Mesendoderm (in vitro differentiated cells): Measurements from ENCODE around the gene C1QTNF12.
A peak's percentile ranks its signal among the peaks of the same experiment; 100 is the strongest.

Source experiments
- DNase-seq: peaks from one replicate; pipeline ENCODE4 v3.0.0; 2013
- H2AK5ac ChIP-seq: 2 replicates; pipeline ENCODE4 v1.6.1; 2013; ENCODE audit warnings: low read length, inconsistent platforms
- H2BK120ac ChIP-seq: 2 replicates; pipeline ENCODE4 v1.6.1; 2013; ENCODE audit warnings: low read depth, mild to moderate bottlenecking, low read length, moderate library complexity, mixed read lengths
- H2BK15ac ChIP-seq: replicated peaks from 2 replicates; pipeline ENCODE4 v1.6.1; 2013; ENCODE audit warnings: low read depth, mild to moderate bottlenecking, moderate library complexity
- H2BK5ac ChIP-seq: 2 replicates; pipeline ENCODE4 v1.6.1; 2013; ENCODE audit warnings: low read length, inconsistent platforms
- H3K18ac ChIP-seq: 2 replicates; pipeline ENCODE4 v1.6.1; 2013; ENCODE audit warnings: mild to moderate bottlenecking, low read length, mixed read lengths
- H3K23ac ChIP-seq: one replicate; pipeline ENCODE4 v1.6.1; 2013; ENCODE audit warnings: low read length
- H3K27ac ChIP-seq: 2 replicates; pipeline ENCODE4 v1.5.1; 2013; ENCODE audit warnings: low read depth, mild to moderate bottlenecking, inconsistent platforms, low read length, moderate library complexity
- H3K27me3 ChIP-seq: 2 replicates; pipeline ENCODE4 v1.6.1; 2013; ENCODE audit warnings: low read length, control low read depth, mild to moderate bottlenecking, inconsistent platforms; ENCODE audit not compliant: insufficient read depth, poor library complexity
- H3K36me3 ChIP-seq: 2 replicates; pipeline ENCODE4 v1.6.1; 2013; ENCODE audit warnings: low read length, inconsistent platforms; ENCODE audit not compliant: control insufficient read depth, insufficient read depth
- H3K4ac ChIP-seq: one replicate; pipeline ENCODE4 v1.6.1; 2013; ENCODE audit warnings: low read depth, mild to moderate bottlenecking, low read length, moderate library complexity
- H3K4me1 ChIP-seq: 2 replicates; pipeline ENCODE4 v1.6.1; 2013; ENCODE audit warnings: low read depth, low read length, inconsistent platforms; ENCODE audit not compliant: control insufficient read depth
- H3K4me2 ChIP-seq: 2 replicates; pipeline ENCODE4 v1.6.1; 2013; ENCODE audit warnings: low read length
- H3K4me3 ChIP-seq: 2 replicates; pipeline ENCODE4 v1.5.1; 2013; ENCODE audit warnings: mild to moderate bottlenecking, low read length
- H3K56ac ChIP-seq: one replicate; pipeline ENCODE4 v1.6.1; 2013; ENCODE audit warnings: low read length
- H3K79me1 ChIP-seq: 2 replicates; pipeline ENCODE4 v1.6.1; 2013; ENCODE audit warnings: low read length, inconsistent platforms
- H3K79me2 ChIP-seq: 2 replicates; pipeline ENCODE4 v1.6.1; 2013; ENCODE audit warnings: mild to moderate bottlenecking, low read length; ENCODE audit not compliant: control insufficient read depth, insufficient read depth
- H3K9ac ChIP-seq: 2 replicates; pipeline ENCODE4 v1.6.1; 2013; ENCODE audit warnings: low read length, inconsistent platforms
- H4K5ac ChIP-seq: one replicate; pipeline ENCODE4 v1.6.1; 2013; ENCODE audit warnings: low read length
- H4K8ac ChIP-seq: one replicate; pipeline ENCODE4 v1.6.1; 2013; ENCODE audit warnings: low read depth, mild to moderate bottlenecking, control low read depth, low read length, moderate library complexity
- WGBS: extraction: QIAGEN DNeasy Blood & Tissue Kit; methylation state at CpG from one replicate; pipeline ENCODE4 v1.1.7; 2013; ENCODE audit warnings: low lambda C conversion rate, missing lambda C conversion rate; ENCODE audit not compliant: insufficient coverage; ENCODE audit errors: extremely low coverage; 5-methylcytosine and 5-hydroxymethylcytosine counted together

C1QTNF12 gene

DNA sequence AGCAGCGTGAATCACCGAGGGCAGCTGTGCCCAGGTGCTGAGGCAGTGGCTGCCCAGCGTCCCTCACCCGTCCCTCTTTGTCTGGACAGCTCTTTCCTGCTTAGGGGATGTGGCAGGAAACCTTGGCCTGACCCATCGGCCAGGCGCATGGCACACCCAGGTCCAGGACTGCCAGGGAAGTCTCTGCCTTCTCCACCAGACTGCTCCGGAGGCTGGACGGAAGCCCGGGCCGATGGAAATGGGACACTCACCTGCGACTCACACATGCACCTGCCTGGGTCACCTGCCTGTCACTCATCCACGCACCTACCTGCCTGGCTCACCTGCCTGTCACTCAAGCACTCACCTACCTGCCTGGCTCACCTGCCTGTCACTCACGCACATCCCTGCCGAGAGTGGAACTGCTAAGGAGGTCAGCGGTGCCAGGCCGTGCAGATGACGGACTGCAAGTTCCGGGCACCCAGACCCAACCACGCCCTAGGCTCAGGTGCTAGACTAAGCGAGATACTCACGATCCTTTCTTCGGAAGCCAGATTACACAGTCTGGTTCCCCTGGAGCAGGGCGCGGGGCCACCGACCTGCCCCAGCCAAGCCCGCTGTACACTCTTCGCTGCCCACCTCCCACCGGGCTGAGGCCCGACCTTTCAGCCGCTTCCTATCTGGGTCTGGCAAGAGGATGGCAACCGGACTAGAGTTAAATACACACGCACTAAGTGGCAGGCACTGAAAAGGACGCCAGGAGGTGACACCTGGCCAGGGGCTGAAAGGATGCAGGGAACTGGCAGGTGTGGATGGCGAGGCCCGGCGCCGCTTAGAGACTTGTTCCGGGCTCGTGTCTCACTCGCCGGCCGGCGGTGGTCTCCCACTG is 26.1 kb upstream of the C1QTNF12 start:
- no peak overlapping the region for H4K5ac ChIP-seq
- no peak overlapping the region for H2BK5ac ChIP-seq
- peaks cover 41% of the 10 kb centered on the region for H3K79me2 ChIP-seq
- peaks cover 31% of the 10 kb centered on the region for H3K79me1 ChIP-seq
- peak overlapping the region; percentile 84 for H3K4me2 ChIP-seq
- H3K36me3 ChIP-seq: peaks cover 1% of the 10 kb centered on the region
- H3K4me3 ChIP-seq: peak overlapping the region; percentile 95
- WGBS: no CpG with 5 or more reads among the region's 43 CpGs
- H3K9ac ChIP-seq: peak overlapping the region; percentile 96
- H3K23ac ChIP-seq: peak overlapping the region; percentile 94
- H2BK15ac ChIP-seq: no peak overlapping the region
- H3K4me1 ChIP-seq: peaks cover 5% of the 10 kb centered on the region
- H3K4ac ChIP-seq: no peak overlapping the region
- no peak overlapping the region for H3K18ac ChIP-seq
- no peaks in the 10 kb centered on the region for H3K27me3 ChIP-seq
- no peak overlapping the region for H3K27ac ChIP-seq
- H2AK5ac ChIP-seq: peak overlapping the region; percentile 38
- DNase-seq: no peak
- H3K56ac ChIP-seq: peak overlapping the region; percentile 98
- H2BK120ac ChIP-seq: no peak overlapping the region
- no peak overlapping the region for H4K8ac ChIP-seq

DNA sequence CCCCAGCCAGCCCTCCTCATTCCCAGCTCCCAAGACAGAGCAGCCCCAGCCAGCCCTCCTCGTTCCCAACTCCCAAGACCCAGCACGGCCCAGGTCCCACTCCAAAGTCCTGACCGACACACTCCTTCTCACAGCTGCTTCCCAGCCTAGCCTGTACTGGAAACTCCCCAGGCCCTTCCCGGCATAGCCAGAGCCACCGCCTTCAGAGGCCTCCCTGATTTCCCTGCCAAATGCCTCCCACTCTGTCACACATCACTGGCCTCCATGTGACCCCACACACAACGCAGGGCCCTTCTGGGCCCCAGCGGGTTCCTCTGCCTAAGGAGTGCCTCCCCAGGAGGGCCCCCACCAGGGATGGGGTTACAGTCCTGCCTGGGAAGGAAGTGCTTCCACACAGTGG is 24.3 kb upstream of the C1QTNF12 start:
- Histone ChIP-seq H3K36me3 (peaks cover 1% of the 10 kb centered on the region), H4K8ac (no peak overlapping the region), H3K4ac (no peak overlapping the region), H2BK5ac (no peak overlapping the region), H3K9ac (no peak overlapping the region), H3K4me1 (peaks cover 5% of the 10 kb centered on the region), H3K4me3 (no peak overlapping the region), H3K23ac (no peak overlapping the region), H3K79me2 (peaks cover 41% of the 10 kb centered on the region), H2BK120ac (no peak overlapping the region), H3K56ac (peak overlapping the region; percentile 15), H3K79me1 (peaks cover 33% of the 10 kb centered on the region), H3K27me3 (no peaks in the 10 kb centered on the region), H3K27ac (no peak overlapping the region), H2AK5ac (no peak overlapping the region), H4K5ac (no peak overlapping the region), H3K4me2 (no peak overlapping the region), H3K18ac (no peak overlapping the region), H2BK15ac (no peak overlapping the region)
- no peak for DNase-seq
- WGBS: no CpG with 5 or more reads among the region's 7 CpGs

GRCh38 chr1:1268284-1268682 is 21.8 kb upstream of the C1QTNF12 start:
- no peak overlapping the region for H4K5ac ChIP-seq
- H3K79me1 ChIP-seq: peaks cover 36% of the 10 kb centered on the region
- no peak overlapping the region for H2BK15ac ChIP-seq
- WGBS: no CpG with 5 or more reads among the region's 13 CpGs
- no peaks in the 10 kb centered on the region for H3K27me3 ChIP-seq
- DNase-seq: no peak
- H2BK5ac ChIP-seq: no peak overlapping the region
- H2BK120ac ChIP-seq: no peak overlapping the region
- H3K4me1 ChIP-seq: peaks cover 5% of the 10 kb centered on the region
- no peak overlapping the region for H3K23ac ChIP-seq
- no peak overlapping the region for H3K27ac ChIP-seq
- H3K9ac ChIP-seq: no peak overlapping the region
- peaks cover 1% of the 10 kb centered on the region for H3K36me3 ChIP-seq
- no peak overlapping the region for H3K56ac ChIP-seq
- H3K79me2 ChIP-seq: peaks cover 40% of the 10 kb centered on the region
- no peak overlapping the region for H4K8ac ChIP-seq
- no peak overlapping the region for H3K18ac ChIP-seq
- H3K4ac ChIP-seq: no peak overlapping the region
- H2AK5ac ChIP-seq: no peak overlapping the region
- H3K4me2 ChIP-seq: no peak overlapping the region
- no peak overlapping the region for H3K4me3 ChIP-seq

DNA sequence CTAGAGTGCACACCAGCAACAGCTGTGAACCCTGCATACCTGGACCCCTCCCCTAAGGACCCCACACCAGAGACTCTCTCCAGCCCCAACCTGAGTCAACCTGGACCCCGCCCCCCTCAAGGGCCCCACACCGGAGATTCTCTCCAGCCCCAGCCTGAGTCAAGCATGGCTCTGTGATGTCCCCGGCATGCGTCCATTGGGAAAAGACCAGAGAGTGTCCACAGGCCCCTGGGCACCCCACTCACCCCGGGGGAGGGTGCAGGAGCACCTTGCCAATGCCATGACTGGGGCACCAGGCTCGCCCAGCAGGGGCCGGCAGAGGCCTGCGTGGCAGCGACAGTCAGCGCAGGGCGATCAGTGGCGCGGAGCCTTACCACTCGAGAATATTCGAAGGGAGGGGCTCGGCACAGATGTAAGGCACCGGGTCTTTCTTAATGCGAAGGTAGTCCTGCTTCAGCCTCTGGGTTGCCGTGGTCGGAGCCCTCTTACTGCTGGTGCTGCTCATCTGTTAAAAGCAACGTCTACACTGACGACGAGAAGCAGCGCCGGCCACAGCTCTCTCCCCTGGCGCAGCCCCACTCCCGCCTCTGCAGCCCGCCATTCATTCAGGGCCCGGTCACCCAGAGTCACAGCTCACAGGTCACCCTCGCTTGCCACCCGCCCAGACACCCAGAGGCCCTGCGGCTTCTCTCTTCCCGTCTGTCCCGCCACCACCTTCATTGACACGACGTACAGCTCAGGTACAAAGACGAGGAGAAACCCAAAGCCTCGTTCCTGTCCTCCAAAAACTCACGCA is 21.2 kb upstream of the C1QTNF12 start:
- no peak for DNase-seq
- no peak overlapping the region for H3K4ac ChIP-seq
- no peak overlapping the region for H3K18ac ChIP-seq
- H2AK5ac ChIP-seq: no peak overlapping the region
- peaks cover 5% of the 10 kb centered on the region for H3K4me1 ChIP-seq
- H3K79me1 ChIP-seq: peaks cover 33% of the 10 kb centered on the region
- no peak overlapping the region for H3K27ac ChIP-seq
- no peak overlapping the region for H3K4me2 ChIP-seq
- H3K23ac ChIP-seq: no peak overlapping the region
- no peak overlapping the region for H3K4me3 ChIP-seq
- no peak overlapping the region for H4K5ac ChIP-seq
- H4K8ac ChIP-seq: no peak overlapping the region
- H2BK15ac ChIP-seq: no peak overlapping the region
- no CpG with 5 or more reads among the region's 39 CpGs for WGBS
- H3K9ac ChIP-seq: no peak overlapping the region
- no peak overlapping the region for H2BK120ac ChIP-seq
- peaks cover 4% of the 10 kb centered on the region for H3K36me3 ChIP-seq
- no peak overlapping the region for H3K56ac ChIP-seq
- peaks cover 34% of the 10 kb centered on the region for H3K79me2 ChIP-seq
- no peak overlapping the region for H2BK5ac ChIP-seq
- H3K27me3 ChIP-seq: no peaks in the 10 kb centered on the region

DNA sequence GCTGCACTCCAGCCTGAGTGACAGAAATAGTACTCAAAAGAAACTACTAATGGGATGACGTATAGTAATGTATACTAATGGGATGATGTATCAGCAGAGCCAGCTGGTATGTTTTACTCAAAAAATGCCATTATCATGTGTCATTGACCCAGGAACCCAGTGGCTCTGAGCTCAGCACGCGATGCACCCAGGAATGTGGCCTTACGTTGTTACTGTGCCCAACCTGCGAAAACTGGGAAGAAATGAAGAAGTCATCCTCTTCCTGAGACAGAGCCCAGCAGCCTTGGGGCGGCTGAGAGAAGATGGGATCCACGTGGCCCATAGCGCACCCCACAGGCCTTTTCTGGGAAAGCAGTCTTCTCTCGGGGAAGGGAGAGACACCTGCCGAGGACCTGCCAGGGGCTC is 18.3 kb upstream of the C1QTNF12 start:
- no peak overlapping the region for H3K56ac ChIP-seq
- H3K27ac ChIP-seq: no peak overlapping the region
- H4K8ac ChIP-seq: no peak overlapping the region
- H3K4ac ChIP-seq: no peak overlapping the region
- no peak overlapping the region for H2BK15ac ChIP-seq
- no peak overlapping the region for H2AK5ac ChIP-seq
- peaks cover 8% of the 10 kb centered on the region for H3K79me2 ChIP-seq
- H2BK5ac ChIP-seq: no peak overlapping the region
- no peak overlapping the region for H3K18ac ChIP-seq
- H3K79me1 ChIP-seq: peaks cover 12% of the 10 kb centered on the region
- no peaks in the 10 kb centered on the region for H3K4me1 ChIP-seq
- no peak overlapping the region for H4K5ac ChIP-seq
- H3K36me3 ChIP-seq: peaks cover 12% of the 10 kb centered on the region
- H3K4me3 ChIP-seq: no peak overlapping the region
- H3K27me3 ChIP-seq: no peaks in the 10 kb centered on the region
- H3K4me2 ChIP-seq: no peak overlapping the region
- H3K23ac ChIP-seq: no peak overlapping the region
- H3K9ac ChIP-seq: no peak overlapping the region
- DNase-seq: peak; percentile 65
- H2BK120ac ChIP-seq: no peak overlapping the region
- WGBS: no CpG with 5 or more reads among the region's 10 CpGs
